Activated CD8-positive, alpha-beta T cell treated with anti-CD3 and anti-CD28 coated beads for 36 hours (primary cell): ENCODE data around the gene PKD1. TPM values are rescaled to one million over a fixed set of nuclear protein-coding genes. Genes with fewer than 3 reads are reported as not detected.

ENCODE experiments used
- ATAC-seq: fragments of 200-7000 bp; cut with Tn5 transposase; one replicate; pipeline ENCODE4 v1.10.0; 2021; ENCODE audit warnings: mild to moderate bottlenecking, moderate library complexity
- CTCF ChIA-PET: fragments of 350-600 bp; sonication (Branson Sonifier 250); formaldehyde crosslinking; loops from one replicate; lab custom pipeline; 2021; ENCODE audit warnings: antibody characterized with exemption; lab: Charles Lee
- POLR2A ChIA-PET: fragments of 350-600 bp; sonication (Branson Sonifier 250); formaldehyde crosslinking; loops from one replicate; lab custom pipeline; 2021; ENCODE audit warnings: antibody characterized with exemption; lab: Charles Lee
- DNase-seq: peaks from one replicate; pipeline ENCODE4 v3.0.0-alpha.2; 2020
- H3K27ac Mint-ChIP-seq: one replicate; pipeline ENCODE4 v1.8.0; 2021; ENCODE audit warnings: mild to moderate bottlenecking, mixed read lengths
- H3K27me3 Mint-ChIP-seq: one replicate; pipeline ENCODE4 v1.8.0; 2021; ENCODE audit warnings: mixed read lengths
- H3K36me3 Mint-ChIP-seq: one replicate; pipeline ENCODE4 v1.8.0; 2021; ENCODE audit warnings: low read depth, mixed read lengths
- H3K4me1 Mint-ChIP-seq: one replicate; pipeline ENCODE4 v1.8.0; 2021; ENCODE audit warnings: low read depth, mixed read lengths
- H3K4me3 Mint-ChIP-seq: one replicate; pipeline ENCODE4 v1.8.0; 2021; ENCODE audit warnings: mild to moderate bottlenecking, moderate library complexity, mixed read lengths
- H3K9me3 Mint-ChIP-seq: one replicate; pipeline ENCODE4 v1.8.0; 2021; ENCODE audit warnings: mixed read lengths
- CTCF ChIP-seq: fragments of 200-600 bp; IDR thresholded peaks from one replicate; pipeline ENCODE4 v1.8.0; 2022; ENCODE audit warnings: antibody characterized with exemption, mild to moderate bottlenecking
- intact Hi-C: fragments of 100-400 bp; cut with micrococcal nuclease; formaldehyde crosslinking; loops from one replicate; pipeline ENCODE4 v1.10.0; 2022
- total RNA-seq, 2 experiments: library from RNA; stranded (reverse); gene quantifications; one replicate each; pipeline ENCODE4 v1.2.3, GENCODE V29; 2021

The PKD1 gene
- total RNA-seq, 2 experiments from 2014 or later, result 74.7 to 85.1 TPM

- intact Hi-C loops, result no loop called here
- no peak for TF ChIP-seq CTCF
- H3K27ac Mint-ChIP-seq, result no peak overlapping the region
- ATAC-seq, result no peak
- no peak for DNase-seq
- ChIA-PET CTCF (interaction anchor here (1.0 kb wide), 1 partner anchor 14 kb away, joined by 3 read pairs; no protein-coding TSS in a partner anchor), POLR2A (no interaction called here)
- H3K27me3 Mint-ChIP-seq, result no peaks in the 10 kb centered on the region
- no peak overlapping the region for H3K4me3 Mint-ChIP-seq
- peaks cover 1% of the 10 kb centered on the region for H3K36me3 Mint-ChIP-seq
- peaks cover 9% of the 10 kb centered on the region for H3K4me1 Mint-ChIP-seq
- H3K9me3 Mint-ChIP-seq, result no peaks in the 10 kb centered on the region
Measured at GRCh38 chr16:2042986-2043666, 92.6 kb downstream of the PKD1 start.

GRCh38 chr16:2042171-2042985 is 93.3 kb downstream of the PKD1 start:
- Mint-ChIP-seq H3K36me3 (peaks cover 1% of the 10 kb centered on the region), H3K4me1 (peaks cover 9% of the 10 kb centered on the region), H3K27me3 (no peaks in the 10 kb centered on the region), H3K27ac (no peak overlapping the region), H3K9me3 (no peaks in the 10 kb centered on the region), H3K4me3 (no peak overlapping the region)
- ATAC-seq, result no peak
- no peak for TF ChIP-seq CTCF
- DNase-seq, result no peak
- intact Hi-C loops, result no loop called here
- ChIA-PET CTCF (no interaction called here), POLR2A (no interaction called here)

GRCh38 chr16:2040787-2041522 is 94.7 kb downstream of the PKD1 start:
- Mint-ChIP-seq H3K27ac (no peak overlapping the region), H3K4me3 (no peak overlapping the region), H3K27me3 (no peaks in the 10 kb centered on the region), H3K36me3 (no peaks in the 10 kb centered on the region), H3K9me3 (no peaks in the 10 kb centered on the region), H3K4me1 (no peaks in the 10 kb centered on the region)
- TF ChIP-seq CTCF, result no peak
- DNase-seq (no peak), ATAC-seq (no peak)
- intact Hi-C loops, result no loop called here
- POLR2A ChIA-PET, result interaction anchor here (0.8 to 1.4 kb wide), 3 partner anchors 10 to 76 kb away, joined by 3 to 5 read pairs (median 3); partner anchors contain the start of gene RPS2
- CTCF ChIA-PET, result interaction anchor here (0.8 to 0.9 kb wide), 2 partner anchors 21 to 37 kb away, joined by 3 read pairs; partner anchors contain the start of gene NPW

- Mint-ChIP-seq H3K27ac (no peak overlapping the region), H3K9me3 (no peaks in the 10 kb centered on the region), H3K4me1 (no peaks in the 10 kb centered on the region), H3K36me3 (no peaks in the 10 kb centered on the region), H3K27me3 (no peaks in the 10 kb centered on the region), H3K4me3 (no peak overlapping the region)
- intact Hi-C loops, result no loop called here
- no peak for TF ChIP-seq CTCF
- POLR2A ChIA-PET, result interaction anchor here (0.8 to 1.4 kb wide), 3 partner anchors 9 to 75 kb away, joined by 3 to 5 read pairs (median 4); partner anchors contain the start of gene RPS2
- CTCF ChIA-PET, result interaction anchor here (0.8 to 0.9 kb wide), 2 partner anchors 21 to 36 kb away, joined by 3 read pairs; partner anchors contain the start of gene NPW
- DNase-seq (no peak), ATAC-seq (no peak)
Measured at GRCh38 chr16:2040041-2040786, 95.5 kb downstream of the PKD1 start.
